HG03066 (cell line): ENCODE measurements around the gene ANKRD44.

ENCODE experiments used
- ATAC-seq: cut with Tn5 transposase; IDR thresholded peaks from one replicate; pipeline ENCODE4 v1.9.1; 2021; ENCODE audit warnings: low read depth; ENCODE audit not compliant: unreplicated experiment

The ANKRD44 gene

DNA sequence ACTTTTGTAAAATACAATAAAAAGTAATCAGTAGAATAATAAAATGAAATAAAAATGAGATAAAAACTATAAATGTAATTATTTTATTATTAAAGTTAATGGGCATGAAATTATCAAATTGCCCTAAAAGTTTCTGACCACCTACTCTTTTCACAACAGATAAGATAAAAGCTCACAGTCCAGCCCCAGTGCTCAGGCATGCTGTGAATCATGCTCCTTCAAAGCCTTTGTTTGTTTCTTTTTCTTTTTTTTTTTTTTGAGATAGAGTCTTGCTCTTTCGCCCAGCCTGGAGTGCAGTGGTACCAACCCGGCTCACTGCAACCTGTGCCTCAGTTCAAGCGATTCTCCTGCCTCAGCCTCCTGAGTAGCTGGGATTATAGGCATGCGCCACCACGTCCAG lies 181.7 kb downstream of the ANKRD44 start:
- no peak for ATAC-seq

GRCh38 chr2:197128126-197128525 lies 182.5 kb downstream of the ANKRD44 start:
- no peak for ATAC-seq

DNA sequence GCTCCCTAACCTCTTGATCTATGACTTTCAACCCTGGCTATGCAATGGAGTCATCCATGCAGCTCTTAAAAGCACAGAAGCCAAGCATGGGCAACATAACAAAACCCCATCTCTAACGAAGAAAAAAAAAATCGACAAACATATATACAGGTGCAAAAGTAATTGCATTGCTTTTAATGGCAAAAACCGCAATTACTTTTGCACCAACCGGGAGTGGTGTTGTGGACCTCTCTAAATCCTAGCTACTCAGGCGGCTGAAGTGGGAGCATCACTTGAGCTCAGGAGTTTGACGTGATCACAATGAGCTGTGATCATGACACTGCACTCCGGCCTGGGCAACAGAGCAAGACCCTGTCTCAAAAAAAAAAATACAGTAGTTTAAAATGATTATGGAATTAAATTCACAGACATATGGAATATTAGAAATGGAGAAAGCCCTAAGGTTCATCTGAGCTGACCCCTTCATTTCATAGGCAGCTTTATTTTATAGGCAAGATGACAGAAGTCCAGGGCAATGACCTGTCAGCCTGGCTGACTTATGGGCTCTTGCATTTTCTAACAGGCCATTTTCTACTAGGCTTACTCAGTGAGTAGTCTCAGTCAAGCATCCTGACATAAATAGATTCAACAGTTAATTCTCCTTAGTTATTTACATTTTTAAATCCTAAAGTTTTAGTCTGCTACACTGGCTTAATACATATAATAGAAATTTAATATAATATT lies 183.8 kb downstream of the ANKRD44 start:
- ATAC-seq, result no peak

- no peak for ATAC-seq
Observed at GRCh38 chr2:197124639-197125390, 185.8 kb downstream of the ANKRD44 start.

GRCh38 chr2:197122821-197123220 lies 187.8 kb downstream of the ANKRD44 start:
- no peak for ATAC-seq

- ATAC-seq, result no peak
Observed at GRCh38 chr2:197121756-197122385, 188.7 kb downstream of the ANKRD44 start.

GRCh38 chr2:197121255-197121654 lies 189.3 kb downstream of the ANKRD44 start:
- no peak for ATAC-seq

- ATAC-seq, result no peak
Observed at GRCh38 chr2:197116306-197116879, 194.2 kb downstream of the ANKRD44 start.

DNA sequence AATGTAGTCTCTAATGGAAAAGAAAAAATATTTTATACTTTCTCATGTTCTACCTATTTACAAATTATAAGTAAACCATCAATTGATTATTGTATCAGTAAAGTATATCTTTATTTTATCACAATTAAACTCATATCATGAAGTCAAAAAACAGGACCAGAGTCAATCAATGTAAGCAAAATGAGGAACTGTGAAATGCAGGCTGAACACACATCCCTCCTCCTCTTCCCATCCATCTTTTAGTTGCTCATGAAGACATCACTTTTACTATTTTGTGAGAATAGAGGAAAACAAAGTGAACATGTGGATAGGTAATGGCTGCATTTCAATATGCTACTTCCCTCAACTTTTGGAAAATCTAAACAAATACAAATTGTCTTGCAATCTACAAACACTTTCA lies 195.3 kb downstream of the ANKRD44 start:
- ATAC-seq, result no peak

DNA sequence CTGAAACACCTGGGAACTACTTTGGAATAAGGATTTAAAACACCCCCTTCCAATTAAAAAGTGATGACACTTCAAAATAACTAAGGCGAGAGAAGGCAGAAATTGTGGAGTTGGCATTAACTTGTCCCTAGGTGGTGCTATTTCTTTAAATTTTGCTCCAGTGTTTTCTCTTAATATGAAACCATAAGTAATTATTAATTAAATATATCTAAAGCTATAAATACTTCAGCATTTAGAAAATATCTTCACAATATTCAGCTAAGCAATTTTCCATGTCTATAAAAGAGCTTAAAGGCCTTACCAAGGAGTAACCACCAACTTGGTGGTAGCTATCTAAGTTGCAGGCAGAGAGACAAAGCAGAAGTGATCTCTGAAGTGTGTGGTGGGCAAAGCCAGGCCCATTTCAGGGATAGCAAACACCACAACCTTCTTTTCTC lies 197.3 kb downstream of the ANKRD44 start:
- peak; percentile 57 for ATAC-seq

GRCh38 chr2:197109326-197109725 lies 201.3 kb downstream of the ANKRD44 start:
- ATAC-seq, result no peak

- ATAC-seq, result no peak
Observed at GRCh38 chr2:197108758-197109157, 201.8 kb downstream of the ANKRD44 start.

GRCh38 chr2:197107291-197108269 lies 203.0 kb downstream of the ANKRD44 start:
- no peak for ATAC-seq

DNA sequence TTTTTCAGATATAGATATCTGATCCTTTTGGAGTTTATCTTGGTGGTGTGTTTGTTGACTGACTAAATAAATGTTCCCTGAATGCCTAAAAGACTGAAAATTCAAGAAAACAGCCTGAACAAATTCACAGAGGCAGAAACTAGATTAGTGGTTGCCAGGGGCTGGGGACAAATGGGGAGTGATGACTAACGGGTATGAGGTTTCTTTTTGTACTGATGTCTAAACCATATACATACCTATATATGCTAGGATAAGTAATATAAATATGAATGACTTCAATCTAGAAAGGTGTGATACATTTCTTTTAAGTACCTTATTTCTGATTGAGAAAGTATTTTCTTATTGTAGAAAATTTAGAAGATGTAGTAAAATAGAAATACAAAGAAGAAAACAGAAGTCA lies 207.2 kb downstream of the ANKRD44 start:
- ATAC-seq, result no peak

GRCh38 chr2:197102231-197102630 lies 208.3 kb downstream of the ANKRD44 start:
- ATAC-seq, result no peak

- ATAC-seq, result no peak
Observed at GRCh38 chr2:197101519-197101918, 209.1 kb downstream of the ANKRD44 start.

DNA sequence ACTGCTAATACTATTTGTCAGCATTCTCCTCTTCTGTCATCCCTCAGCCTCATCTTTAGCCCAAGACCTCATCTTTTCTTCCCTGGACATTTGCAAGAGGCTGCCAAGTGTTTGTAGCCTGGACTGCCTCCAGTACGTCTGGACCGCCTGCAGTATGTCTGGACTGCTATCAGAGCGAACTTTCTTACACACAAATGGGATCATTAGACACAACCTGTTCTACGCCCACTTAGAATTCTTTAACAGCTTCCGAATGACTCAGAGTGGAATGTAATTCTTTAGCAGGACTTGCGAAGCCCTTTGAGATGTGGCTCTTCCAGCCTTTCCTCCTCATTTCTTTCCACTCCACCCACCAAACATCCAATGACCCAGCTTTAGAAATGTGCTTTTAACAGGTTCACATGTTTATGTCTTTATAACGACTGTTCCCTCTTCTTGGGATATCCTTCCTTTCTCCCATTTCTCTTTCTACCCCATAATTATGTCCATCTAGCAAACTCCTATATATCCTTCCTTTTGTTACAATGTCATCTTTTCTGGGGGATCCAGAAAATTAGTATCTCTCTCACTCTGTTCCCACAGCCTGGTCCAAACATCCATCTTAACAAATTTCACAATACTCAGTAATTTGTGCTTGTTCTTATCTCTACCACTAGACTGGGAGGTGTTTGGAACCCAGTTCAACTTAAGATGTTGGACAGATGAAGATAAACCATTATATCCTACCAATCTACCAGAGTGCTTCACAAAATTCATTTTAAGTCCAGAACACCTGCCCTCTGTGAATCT lies 212.8 kb downstream of the ANKRD44 start:
- no peak for ATAC-seq

- ATAC-seq, result no peak
Observed at GRCh38 chr2:197096649-197097048, 213.9 kb downstream of the ANKRD44 start.

DNA sequence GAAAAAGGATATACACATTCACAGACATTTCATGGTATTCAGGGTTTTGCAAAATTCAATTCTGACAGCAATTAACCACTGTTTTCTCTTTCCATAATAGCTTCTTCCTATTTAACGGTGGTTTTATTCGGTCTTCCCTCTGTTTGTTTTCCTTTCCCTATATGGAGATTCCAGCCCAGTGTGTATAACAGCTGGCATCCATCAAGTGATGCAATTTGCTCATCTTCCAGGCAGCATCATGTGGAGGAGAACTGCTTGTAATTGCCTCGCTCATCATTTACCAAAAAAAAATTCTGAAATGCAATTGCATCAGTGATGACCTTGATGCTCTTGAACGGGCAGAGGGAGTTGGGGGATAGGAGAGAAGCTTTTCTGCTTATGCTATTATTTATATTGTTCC lies 218.1 kb downstream of the ANKRD44 start:
- no peak for ATAC-seq
